GM18909 (cell line): ENCODE data around the gene SYNPO2.
"Not testable (repeated sequence)": the region's sequence is repeated elsewhere in the genome, so short reads cannot be mapped to it uniquely, and the experiment has no call there.

Experiments
- ATAC-seq: cut with Tn5 transposase; IDR thresholded peaks from one replicate; pipeline ENCODE4 v1.9.1; 2021; ENCODE audit warnings: mild to moderate bottlenecking; ENCODE audit not compliant: unreplicated experiment, poor library complexity

The SYNPO2 gene

DNA sequence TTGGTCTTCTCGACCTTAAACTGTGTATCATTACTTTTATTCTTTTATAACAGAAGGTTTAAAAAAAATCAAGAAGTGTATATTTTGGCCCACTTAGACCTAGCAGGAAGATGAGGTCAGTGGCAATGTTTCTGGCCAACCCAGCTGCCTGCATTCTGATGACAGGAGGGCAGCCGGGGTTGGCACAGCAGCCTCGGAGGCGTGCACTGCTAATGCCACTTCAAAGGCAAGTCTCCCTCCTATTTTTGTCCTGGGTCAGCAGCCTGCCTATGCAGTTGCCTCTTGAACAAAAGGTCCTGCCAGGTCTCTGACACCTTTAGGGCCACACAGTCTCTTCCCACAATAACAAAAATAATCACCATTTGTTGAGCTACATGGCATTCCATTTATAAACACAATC is 157.6 kb downstream of the SYNPO2 start:
- ATAC-seq, result no peak

DNA sequence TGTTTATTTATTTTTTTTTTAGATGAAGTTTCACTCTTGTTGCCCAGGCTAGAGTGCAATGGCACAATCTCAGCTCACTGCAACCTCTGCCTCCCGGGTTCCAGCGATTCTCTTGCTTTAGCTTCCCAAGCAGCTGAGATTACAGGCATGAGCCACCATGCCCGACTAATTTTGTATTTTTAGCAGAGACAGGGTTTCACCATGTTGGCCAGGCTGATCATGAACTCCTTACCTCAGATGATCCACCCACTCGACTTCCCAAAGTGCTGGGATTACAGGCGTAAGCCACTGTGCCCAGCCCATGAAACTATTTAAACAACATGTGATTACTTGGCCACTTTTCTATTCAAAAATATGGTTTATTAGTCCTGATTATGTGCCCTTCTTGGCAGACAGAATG is 158.4 kb downstream of the SYNPO2 start:
- not testable (repeated sequence) for ATAC-seq

DNA sequence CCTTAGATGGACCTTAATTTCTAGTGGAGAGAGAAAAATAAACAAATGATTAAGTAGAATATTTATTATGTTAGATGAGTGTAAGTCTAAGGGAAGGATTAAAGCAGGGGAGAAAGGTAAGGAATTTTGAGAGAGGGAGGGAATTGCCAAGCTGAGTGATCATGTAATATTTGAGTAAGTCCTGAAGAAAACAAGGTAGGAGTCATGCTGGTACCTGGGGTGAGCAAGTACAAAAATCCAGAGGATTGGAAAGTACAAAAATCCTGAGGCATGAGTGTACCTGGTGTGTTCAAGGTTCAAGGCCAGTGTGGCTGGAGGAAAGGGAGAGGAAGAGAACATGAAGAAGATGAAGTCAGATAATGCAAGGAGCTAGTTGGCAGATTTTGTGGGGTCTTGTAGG is 159.8 kb downstream of the SYNPO2 start:
- no peak for ATAC-seq

DNA sequence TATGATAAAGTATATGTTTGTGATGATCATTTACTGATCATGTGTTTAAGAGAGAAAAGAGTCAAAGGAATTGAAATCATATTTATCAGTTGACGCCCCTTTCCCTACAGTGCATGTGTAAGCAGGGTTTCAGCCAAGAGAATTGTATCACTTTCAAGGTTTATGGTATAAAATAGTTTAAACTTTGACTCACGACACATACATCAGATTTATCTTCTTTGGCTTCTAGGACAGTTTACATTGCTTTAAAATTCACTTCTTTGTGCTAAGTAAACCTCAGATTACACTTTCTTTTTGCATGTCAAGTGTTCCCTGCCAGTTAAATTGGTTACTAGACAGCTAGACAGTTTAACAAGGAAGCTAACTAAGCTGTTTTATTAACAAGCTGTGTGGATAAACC is 160.7 kb downstream of the SYNPO2 start:
- no peak for ATAC-seq

DNA sequence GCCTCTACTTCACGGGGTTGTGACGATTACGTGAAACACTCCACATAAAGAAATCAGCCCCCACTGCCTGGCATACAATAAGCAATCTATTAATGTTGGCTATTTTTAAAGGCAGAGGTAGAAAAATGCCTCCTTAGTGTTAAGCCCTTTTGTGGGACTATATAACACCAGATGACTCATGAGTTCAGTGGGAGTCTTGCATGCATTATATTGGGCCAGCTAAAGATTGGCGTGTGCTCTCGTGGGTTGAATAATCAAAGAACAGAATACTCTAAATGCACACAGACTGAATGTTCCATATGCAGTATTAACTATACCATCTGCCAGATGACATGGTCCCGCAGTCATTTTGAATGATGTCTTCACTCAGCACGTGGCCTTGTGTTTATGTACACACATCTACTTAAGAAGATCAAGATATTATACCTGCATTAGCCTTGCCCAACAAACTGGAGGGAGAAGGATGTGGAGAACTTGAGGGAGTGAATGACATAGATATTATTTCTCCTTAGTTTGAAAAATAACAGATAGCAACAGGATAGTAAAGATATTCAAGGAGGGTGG is 162.0 kb downstream of the SYNPO2 start:
- no peak for ATAC-seq

DNA sequence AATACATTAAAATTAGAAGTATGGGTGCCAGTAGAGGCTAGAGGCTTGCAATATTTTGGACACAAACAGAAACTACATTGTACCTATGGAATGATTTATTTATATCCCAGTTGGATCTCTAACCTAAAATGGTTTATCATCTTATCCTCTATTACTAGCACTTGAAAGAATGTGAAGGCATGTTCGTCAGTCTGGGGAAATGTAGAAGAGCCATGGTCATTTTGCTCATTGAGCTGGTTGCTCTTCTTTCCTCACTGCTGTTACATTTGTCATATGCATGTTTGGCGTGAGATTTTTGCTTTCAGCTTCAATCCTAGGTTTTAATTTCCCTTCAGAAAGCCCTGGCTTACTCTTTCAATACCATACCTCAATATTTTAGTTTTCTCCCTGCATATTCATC is 164.6 kb downstream of the SYNPO2 start:
- ATAC-seq, result no peak

DNA sequence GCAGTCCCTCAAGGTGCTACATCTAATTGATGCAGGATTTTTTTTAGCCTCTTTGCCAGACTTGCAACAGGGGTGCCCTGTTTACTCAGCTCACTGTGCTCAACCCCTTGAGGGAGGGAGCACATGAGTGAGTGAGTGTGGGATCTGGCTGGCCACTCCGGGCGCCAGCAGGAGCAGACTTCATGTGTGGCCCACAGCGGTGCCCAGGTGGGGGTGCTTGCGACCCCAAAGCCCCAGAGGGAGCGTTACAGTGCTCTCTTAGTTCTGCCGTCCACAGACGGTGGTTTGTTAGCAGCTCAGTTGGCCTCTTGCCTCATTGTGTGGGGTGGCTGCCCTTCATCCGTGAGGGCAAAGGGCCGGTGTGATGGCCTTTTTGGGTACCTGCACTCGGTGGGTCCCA is 165.3 kb downstream of the SYNPO2 start:
- no peak for ATAC-seq

DNA sequence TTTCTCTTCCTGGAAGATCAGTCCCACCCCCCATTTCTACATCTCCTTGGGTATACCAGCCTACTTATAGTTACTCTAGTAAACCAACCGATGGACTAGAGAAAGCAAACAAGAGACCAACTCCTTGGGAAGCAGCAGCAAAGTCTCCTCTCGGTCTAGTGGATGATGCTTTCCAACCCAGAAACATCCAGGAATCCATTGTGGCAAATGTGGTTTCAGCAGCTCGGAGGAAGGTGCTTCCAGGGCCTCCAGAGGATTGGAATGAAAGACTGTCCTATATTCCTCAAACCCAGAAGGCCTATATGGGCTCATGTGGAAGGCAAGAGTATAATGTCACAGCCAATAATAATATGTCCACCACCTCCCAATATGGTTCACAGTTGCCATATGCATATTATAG is 168.8 kb downstream of the SYNPO2 start:
- no peak for ATAC-seq

DNA sequence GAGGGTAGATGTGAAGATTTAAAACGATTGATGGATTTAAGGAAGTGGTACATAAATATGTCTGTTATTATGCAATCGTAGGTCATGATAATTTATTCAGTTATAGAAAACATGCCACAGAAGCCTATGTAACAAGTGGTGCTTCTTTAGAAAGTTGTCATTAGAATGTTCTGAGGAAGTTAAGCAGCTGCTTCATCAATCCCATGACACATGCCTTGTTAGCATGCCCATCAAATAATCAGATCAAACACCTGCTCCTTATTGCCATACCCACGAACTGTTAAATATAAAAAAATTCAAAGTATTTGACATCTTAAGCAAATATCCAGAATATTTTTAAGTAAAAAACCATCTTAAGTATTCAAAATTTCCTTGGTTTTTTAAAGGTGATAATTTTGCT is 170.6 kb downstream of the SYNPO2 start:
- no peak for ATAC-seq

DNA sequence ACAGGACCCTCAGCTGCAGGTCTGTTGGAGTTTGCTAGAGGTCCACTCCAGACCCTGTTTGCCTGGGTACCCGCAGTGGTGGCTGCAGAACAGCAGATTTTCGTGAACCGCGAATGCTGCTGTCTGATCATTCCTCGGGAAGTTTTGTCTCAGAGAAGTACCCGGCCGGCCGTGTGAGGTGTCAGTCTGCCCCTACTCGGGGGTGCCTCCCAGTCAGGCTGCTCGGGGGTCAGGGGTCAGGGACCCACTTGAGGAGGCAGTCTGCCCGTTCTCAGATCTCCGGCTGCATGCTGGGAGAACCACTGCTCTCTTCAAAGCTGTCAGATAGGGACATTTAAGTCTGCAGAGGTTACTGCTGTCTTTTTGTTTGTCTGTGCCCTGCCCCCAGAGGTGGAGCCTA is 178.5 kb downstream of the SYNPO2 start:
- not testable (repeated sequence) for ATAC-seq

DNA sequence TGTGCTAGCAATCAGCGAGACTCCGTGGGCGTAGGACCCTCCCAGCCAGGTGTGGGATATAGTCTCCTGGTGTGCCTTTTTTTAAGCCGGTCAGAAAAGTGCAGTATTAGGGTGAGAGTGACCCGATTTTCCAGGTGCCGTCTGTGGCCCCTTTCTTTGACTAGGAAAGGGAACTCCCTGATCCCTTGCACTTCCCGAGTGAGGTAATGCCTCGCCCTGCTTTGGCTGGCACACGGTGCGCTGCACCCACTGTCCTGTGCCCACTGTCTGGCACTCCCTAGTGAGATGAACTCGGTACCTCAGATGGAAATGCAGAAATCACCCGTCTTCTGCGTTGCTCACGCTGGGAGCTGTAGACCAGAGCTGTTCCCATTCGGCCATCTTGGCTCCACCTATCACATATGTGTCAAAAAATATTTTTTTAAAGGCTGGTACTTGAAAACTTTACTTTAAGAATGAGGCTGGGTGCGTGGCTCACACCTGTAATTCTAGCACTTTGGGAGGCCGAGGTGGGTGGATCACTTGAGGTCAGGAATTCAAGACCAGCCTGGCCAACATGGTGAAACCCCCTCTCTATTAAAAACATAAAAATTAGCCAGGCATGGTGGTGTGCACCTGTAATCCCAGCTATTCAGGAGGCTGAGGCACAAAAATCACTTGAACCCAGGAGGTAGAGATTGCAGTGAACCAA is 179.2 kb downstream of the SYNPO2 start:
- ATAC-seq, result not testable (repeated sequence)

DNA sequence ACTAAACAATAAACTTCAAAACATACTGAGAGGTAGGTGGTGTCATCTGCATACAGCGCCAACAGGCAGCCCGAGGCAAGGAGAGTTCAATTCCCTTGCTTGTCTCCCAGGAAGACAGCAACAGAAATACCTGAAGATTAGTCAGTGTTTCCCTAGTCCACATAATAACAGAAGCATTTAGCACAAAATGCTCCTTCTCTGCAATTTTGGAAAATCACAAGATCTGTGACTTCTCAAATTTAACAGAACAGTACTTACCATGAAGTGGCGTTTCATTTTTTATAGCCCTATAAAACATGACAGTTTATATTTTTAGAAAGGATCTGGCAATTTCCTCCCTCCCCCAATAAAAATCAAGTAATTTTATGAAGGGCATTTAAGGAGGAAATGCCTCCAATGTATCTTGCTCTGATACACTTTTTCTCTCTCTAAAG is 179.9 kb downstream of the SYNPO2 start:
- no peak for ATAC-seq

DNA sequence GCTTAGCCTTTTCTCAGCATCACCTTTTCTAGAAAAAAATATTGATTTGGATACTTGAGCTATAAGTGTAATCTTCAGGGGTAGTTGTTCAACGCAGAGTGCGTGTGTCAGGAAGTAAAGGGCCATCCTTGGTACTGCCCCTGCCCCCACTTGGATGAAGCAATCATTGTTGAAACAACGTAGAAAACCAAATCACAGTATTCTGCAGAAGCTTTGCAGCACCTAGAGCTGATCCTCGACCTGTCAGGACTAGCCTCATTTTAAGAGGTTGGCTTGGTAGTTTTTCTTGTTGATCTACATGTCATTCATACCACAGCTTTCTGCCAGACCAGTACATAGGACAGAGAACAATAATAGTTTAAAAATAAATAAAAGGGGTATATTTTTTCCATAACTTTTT is 181.6 kb downstream of the SYNPO2 start:
- no peak for ATAC-seq

DNA sequence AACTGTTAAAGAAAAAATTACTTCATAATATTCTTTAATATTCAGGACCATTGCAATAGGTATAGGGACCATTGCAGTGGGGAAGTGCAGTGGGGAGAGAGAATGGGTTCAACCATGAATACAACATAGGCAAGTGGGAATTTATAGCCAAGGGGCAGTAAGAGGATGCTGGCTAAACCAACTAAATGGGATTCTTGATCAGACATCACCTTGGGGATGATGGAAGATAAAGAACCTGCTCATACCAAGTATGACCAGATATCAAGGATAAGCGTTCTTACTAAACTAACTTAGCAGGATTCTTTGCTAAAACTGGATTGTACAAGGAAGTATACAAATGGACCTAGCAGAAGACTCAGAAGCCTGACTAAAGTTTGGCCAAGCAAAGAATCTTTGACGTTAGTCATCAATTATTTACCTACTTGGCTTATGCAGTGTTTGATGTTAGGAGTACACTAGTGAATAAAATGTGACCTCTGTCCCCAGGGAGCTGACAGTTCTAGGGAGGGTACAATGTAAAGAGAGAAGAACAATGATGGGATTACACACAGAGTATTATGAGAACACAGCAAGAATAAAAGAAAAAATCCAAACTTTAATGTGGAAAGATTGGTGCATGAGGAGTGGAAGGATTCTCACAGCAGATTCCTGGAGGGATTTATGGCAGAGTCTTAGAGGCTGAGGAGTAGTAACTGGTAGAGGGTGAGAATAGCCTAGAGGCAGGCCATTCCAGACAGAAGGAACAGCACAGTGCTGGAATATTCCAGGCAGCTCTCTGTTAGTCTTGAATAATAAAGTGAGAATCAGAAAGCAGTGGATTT is 192.3 kb downstream of the SYNPO2 start:
- no peak for ATAC-seq

DNA sequence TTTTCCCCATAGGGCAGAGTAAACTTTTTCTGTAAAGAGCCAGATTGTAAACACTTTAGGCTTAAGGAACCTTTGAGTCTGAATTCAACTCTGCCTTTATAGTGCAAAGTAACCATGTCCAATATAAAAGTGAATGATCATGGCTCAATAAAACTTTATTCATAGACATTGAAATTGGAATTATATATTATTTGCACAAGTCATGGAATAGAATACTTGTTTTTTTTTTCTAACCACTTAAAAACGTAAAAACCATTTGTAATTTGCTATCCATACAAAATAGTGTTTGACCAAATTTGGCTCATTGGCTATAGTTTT is 192.8 kb downstream of the SYNPO2 start:
- ATAC-seq, result no peak

DNA sequence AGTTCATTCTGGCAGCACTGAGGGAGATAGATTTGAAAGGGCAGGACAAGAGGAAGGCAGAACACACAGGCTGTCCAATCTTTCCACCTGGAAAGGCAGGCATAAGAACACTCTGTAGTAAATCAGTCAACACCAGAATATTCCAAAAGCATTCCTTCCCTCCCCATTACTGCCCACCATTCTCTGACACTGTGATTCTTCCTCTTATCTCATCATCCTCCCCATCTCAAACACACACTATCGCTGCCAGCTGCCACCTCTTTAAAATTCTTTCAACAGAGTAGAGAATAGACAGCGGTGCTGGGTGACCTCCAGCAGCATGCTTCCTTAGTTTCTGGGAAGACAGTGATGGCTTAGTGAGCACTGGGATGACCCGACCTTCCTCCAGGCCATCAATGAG is 193.3 kb downstream of the SYNPO2 start:
- ATAC-seq, result no peak

DNA sequence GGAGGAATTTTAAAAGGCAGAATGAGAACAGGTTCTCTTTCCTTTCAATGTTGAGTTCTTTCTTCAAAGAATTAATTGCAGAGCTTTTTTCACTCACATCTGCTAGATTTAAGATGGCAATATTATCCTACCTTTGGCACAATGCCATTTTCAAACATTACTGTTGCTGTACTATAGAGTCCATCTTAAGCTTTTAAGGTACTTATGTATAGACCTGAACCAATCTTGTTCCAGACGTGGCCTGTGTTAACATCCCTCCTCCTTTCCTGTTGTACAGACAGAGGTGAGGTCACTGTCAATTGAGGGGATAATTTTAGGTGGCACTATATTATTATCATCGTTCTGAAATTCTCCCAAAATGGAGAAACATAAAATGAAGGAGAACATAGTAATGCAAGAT is 194.0 kb downstream of the SYNPO2 start:
- ATAC-seq, result no peak

DNA sequence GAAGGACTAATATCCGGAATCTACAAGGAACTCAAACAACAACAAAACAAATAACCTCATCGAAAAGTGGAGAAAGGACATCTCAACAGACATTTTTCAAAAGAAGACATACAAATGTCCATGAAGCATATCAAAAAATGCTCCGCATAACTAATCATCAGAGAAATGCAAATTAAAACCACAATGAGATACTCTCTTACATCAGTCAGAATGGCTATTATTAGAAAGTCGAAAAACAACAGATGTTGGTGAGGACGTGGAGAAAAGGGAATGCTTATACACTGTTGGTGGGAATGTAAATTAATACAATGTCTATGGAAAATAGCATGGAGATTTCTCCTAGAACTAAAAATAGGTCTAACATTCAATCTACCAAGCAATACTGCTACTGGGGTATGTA is 195.9 kb downstream of the SYNPO2 start:
- ATAC-seq, result no peak

DNA sequence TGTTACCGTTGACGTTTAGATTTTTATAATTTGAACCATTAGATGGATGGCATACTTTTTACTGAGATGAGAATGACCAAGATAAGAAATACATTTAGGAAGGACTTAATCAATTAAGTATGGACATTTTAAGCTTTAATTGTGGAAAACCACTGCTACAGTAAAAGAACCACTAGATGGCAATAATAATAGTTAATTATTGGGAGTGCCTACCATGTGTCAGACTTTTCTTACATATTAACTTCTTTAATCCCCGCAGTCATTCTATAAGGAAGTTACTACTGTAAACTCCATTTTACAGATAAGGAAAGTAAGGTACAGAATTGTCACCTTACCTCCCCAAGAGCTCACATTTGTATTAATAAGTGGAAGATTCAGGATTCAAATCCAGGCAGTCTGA is 198.5 kb downstream of the SYNPO2 start:
- ATAC-seq, result no peak

DNA sequence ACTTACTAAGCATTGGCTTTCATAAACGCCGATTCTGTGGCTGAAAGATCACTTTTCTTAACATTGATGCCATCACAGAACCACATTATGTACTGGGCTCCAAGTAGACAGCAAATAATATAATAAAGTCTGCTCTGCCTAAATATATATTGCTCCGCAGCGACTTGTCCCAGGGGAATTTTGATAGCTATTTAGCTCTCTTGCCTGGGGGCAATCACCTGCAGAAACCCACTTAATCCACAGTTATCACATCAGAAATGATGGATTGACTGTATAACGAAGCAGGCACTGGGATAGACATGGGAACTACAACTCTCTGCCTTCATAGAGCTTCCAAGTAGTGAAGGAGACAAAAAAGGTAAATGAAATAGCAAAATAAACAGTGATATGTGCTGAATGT is 199.0 kb downstream of the SYNPO2 start:
- no peak for ATAC-seq

DNA sequence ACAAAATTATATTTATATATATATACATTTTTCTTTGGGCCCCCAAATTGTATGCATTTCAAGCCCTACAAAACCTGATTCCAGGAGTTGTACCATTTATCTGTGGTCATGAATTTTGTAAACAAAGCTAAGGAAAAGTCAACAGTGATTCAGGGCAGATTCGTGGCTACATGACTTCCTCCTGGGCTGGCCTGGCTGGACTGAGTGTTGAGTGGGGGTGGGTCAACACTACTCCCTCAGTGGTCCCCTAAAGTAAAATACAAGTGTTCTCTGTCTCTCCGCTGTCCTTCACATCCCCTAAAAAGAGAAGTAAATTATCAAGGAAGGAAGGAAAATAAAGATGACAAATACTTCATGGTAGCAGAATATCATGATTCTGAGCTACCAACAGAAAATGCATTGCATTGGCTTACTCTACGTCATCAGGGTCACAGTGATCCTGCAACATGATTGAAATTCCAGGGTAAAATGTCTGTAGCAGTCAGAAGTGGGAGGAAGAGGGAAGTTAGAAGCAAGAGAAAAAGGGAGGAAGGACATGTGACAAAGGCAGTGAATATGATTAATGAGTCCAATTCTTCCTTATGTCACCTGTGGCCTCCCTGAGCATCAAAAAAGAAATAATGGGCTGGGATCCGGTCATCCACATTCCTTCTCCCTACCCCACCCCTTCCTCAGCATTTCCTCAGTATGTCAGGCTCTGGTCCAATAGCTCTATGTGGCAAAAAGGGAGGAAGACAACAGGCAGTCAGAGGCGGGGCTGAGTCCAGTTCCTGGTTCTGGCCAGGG is 204.6 kb downstream of the SYNPO2 start:
- ATAC-seq, result no peak
